DND-41 (cell line): ENCODE measurements around the gene RBFOX2.

Source experiments
- ATAC-seq: fragments of 200-7000 bp; cut with Tn5 transposase; 3 replicates; pipeline ENCODE4 v1.9.1; 2021; ENCODE audit warnings: low read depth; ENCODE audit not compliant: insufficient read depth
- DNase-seq: peaks from one replicate; pipeline ENCODE4 v3.0.0-alpha.2; 2020
- H2AFZ ChIP-seq: 2 replicates; pipeline ENCODE4 v1.6.0; 2012; ENCODE audit warnings: low read depth, low read length
- H3K27ac ChIP-seq: 2 replicates; pipeline ENCODE4 v1.5.1; 2012; ENCODE audit warnings: low read length, inconsistent platforms
- H3K27me3 ChIP-seq: fragments of 200-600 bp; sonication (generic); 2 replicates; pipeline ENCODE4 v1.6.0; 2012; ENCODE audit warnings: low read length, mild to moderate bottlenecking, inconsistent platforms; ENCODE audit not compliant: insufficient read depth, poor library complexity
- H3K36me3 ChIP-seq: 2 replicates; pipeline ENCODE4 v1.5.1; 2012; ENCODE audit warnings: low read length, inconsistent platforms; ENCODE audit not compliant: insufficient read depth
- H3K4me1 ChIP-seq: 2 replicates; pipeline ENCODE4 v1.5.1; 2012; ENCODE audit warnings: mild to moderate bottlenecking, low read length; ENCODE audit not compliant: insufficient read depth
- H3K4me2 ChIP-seq: 2 replicates; pipeline ENCODE4 v1.6.0; 2012; ENCODE audit warnings: mild to moderate bottlenecking, moderate library complexity, low read length, inconsistent platforms; ENCODE audit not compliant: insufficient read depth
- H3K4me3 ChIP-seq, 2 experiments: fragments of 200-600 bp in 1 of 2; shearing (Covaris generic) in 1 of 2; 2 replicates each; pipeline ENCODE4 v1.5.1; 2012 to 2016; ENCODE audit warnings: inconsistent platforms in 2 of 2, low read length in 2 of 2, mild to moderate bottlenecking in 2 of 2, low read depth in 1 of 2, moderate library complexity in 1 of 2
- H3K79me2 ChIP-seq: 2 replicates; pipeline ENCODE4 v1.6.0; 2012; ENCODE audit warnings: low read length, inconsistent platforms; ENCODE audit not compliant: insufficient read depth
- H3K9ac ChIP-seq: 2 replicates; pipeline ENCODE4 v1.6.0; 2012; ENCODE audit warnings: low read depth, mild to moderate bottlenecking, inconsistent platforms, low read length, moderate library complexity
- H3K9me3 ChIP-seq: 2 replicates; pipeline ENCODE4 v1.5.1; 2012; ENCODE audit warnings: low read length, moderate library complexity, mild to moderate bottlenecking, inconsistent platforms; ENCODE audit not compliant: insufficient read depth, severe bottlenecking
- H4K20me1 ChIP-seq: 2 replicates; pipeline ENCODE4 v1.6.0; 2012; ENCODE audit warnings: low read length; ENCODE audit not compliant: insufficient read depth
- CTCF ChIP-seq: IDR thresholded peaks from 2 replicates; pipeline ENCODE4 v1.5.1; 2012; ENCODE audit warnings: borderline replicate concordance, low read length, moderate library complexity, mild to moderate bottlenecking; ENCODE audit not compliant: poor library complexity, severe bottlenecking; ENCODE audit errors: extremely low read depth
- EZH2 ChIP-seq: IDR thresholded peaks from 3 replicates; pipeline ENCODE4 v1.6.1; 2012; ENCODE audit warnings: borderline replicate concordance, low read depth, mild to moderate bottlenecking, moderate library complexity, low read length, inconsistent platforms; ENCODE audit not compliant: severe bottlenecking

The RBFOX2 gene

GRCh38 chr22:35938226-35938625 lies 90.4 kb downstream of the RBFOX2 start:
- Histone ChIP-seq H4K20me1 (no peaks in the 10 kb centered on the region), H3K9ac (no peak overlapping the region), H3K9me3 (no peaks in the 10 kb centered on the region), H3K27ac (no peak overlapping the region), H3K79me2 (no peaks in the 10 kb centered on the region), H2AFZ (no peak overlapping the region), H3K36me3 (no peaks in the 10 kb centered on the region), H3K27me3 (no peaks in the 10 kb centered on the region), H3K4me2 (no peak overlapping the region), H3K4me1 (no peaks in the 10 kb centered on the region), H3K4me3 (no peak overlapping the region)
- no peak for ATAC-seq
- TF ChIP-seq CTCF (no peak), EZH2 (no peak)
- DNase-seq, result no peak

GRCh38 chr22:35930933-35931332 lies 97.7 kb downstream of the RBFOX2 start:
- no peak for DNase-seq
- no peak for ATAC-seq
- Histone ChIP-seq H3K9me3 (no peaks in the 10 kb centered on the region), H3K36me3 (no peaks in the 10 kb centered on the region), H3K9ac (no peak overlapping the region), H3K27ac (no peak overlapping the region), H4K20me1 (no peaks in the 10 kb centered on the region), H3K27me3 (no peaks in the 10 kb centered on the region), H3K4me2 (no peak overlapping the region), H3K79me2 (no peaks in the 10 kb centered on the region), H2AFZ (no peak overlapping the region), H3K4me3 (no peak overlapping the region), H3K4me1 (no peaks in the 10 kb centered on the region)
- TF ChIP-seq EZH2 (no peak), CTCF (peak; percentile 50)

DNA sequence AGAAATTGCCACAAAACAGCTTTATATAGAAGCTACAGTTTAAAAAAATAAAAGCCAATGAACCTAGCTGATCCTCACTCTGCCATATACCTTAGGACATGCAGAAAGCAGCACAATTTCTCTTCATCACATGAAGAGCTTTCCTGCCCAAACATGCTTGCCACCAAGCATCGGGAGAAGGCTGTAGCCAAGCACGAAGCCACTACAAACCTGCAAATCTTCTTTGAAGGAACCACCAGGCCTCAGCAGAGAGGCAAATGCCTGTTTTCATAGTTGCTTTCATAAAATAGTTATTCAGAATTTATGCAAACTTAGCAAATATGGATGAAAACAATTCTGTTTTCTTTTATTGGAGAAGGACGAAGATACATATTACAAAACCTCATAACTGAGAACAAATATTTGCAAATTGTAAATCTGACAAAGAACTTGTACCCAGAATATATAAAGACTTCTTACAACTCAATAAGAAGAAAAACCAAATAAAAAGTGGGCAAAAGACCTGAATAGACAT lies 100.3 kb downstream of the RBFOX2 start:
- H3K9ac ChIP-seq, result no peak overlapping the region
- no peak overlapping the region for H3K27ac ChIP-seq
- H3K4me2 ChIP-seq, result no peak overlapping the region
- no peaks in the 10 kb centered on the region for H3K4me1 ChIP-seq
- H3K79me2 ChIP-seq, result no peaks in the 10 kb centered on the region
- no peak overlapping the region for H3K4me3 ChIP-seq
- no peaks in the 10 kb centered on the region for H3K36me3 ChIP-seq
- no peak for TF ChIP-seq EZH2
- no peak for TF ChIP-seq CTCF
- DNase-seq (no peak), ATAC-seq (no peak)
- H4K20me1 ChIP-seq, result no peaks in the 10 kb centered on the region
- H3K27me3 ChIP-seq, result no peaks in the 10 kb centered on the region
- H3K9me3 ChIP-seq, result no peaks in the 10 kb centered on the region
- H2AFZ ChIP-seq, result no peak overlapping the region

- no peak overlapping the region for H2AFZ ChIP-seq
- H3K4me2 ChIP-seq, result no peak overlapping the region
- H3K27ac ChIP-seq, result no peak overlapping the region
- DNase-seq (no peak), ATAC-seq (no peak)
- H3K4me3 ChIP-seq, result no peak overlapping the region
- no peaks in the 10 kb centered on the region for H4K20me1 ChIP-seq
- TF ChIP-seq EZH2, result no peak
- TF ChIP-seq CTCF, result no peak
- no peaks in the 10 kb centered on the region for H3K4me1 ChIP-seq
- H3K27me3 ChIP-seq, result no peaks in the 10 kb centered on the region
- H3K9me3 ChIP-seq, result no peaks in the 10 kb centered on the region
- H3K79me2 ChIP-seq, result no peaks in the 10 kb centered on the region
- no peaks in the 10 kb centered on the region for H3K36me3 ChIP-seq
- H3K9ac ChIP-seq, result no peak overlapping the region
Observed at GRCh38 chr22:35923026-35923425, 105.6 kb downstream of the RBFOX2 start.
